Thyroid gland (tissue), 4 donors: ENCODE results near the gene GATA6.

Source experiments
- CTCF ChIP-seq, 6 experiments: fragments of 200-600 bp in 3 of 6; fragments of 450-650 bp in 3 of 6; sonication (generic) in 3 of 6; IDR thresholded peaks; one replicate each; pipeline ENCODE4 v1.5.1; 2016 to 2019; ENCODE audit warnings: antibody characterized with exemption in 6 of 6, mild to moderate bottlenecking in 2 of 6, inconsistent platforms in 1 of 6, moderate library complexity in 1 of 6
- POLR2A ChIP-seq, 2 donors: fragments of 450-650 bp; IDR thresholded peaks; one replicate each; pipeline ENCODE4 v1.6.1; 2017; ENCODE audit warnings: antibody characterized with exemption in 2 of 2, mild to moderate bottlenecking in 2 of 2, moderate library complexity in 1 of 2

- TF ChIP-seq CTCF (IDR thresholded peaks at IDR 0.05) (no peak), POLR2A (IDR thresholded peaks at IDR 0.05) (no peak)
Observed at GRCh38 chr18:22182884-22183697, 13.7 kb downstream of the GATA6 start.
